GM18867 (cell line): ENCODE results near the gene WEE2.
A peak's percentile ranks its signal among the peaks of the same experiment; 100 is the strongest.

Experiments
- ATAC-seq: cut with Tn5 transposase; IDR thresholded peaks from one replicate; pipeline ENCODE4 v1.9.1; 2021; ENCODE audit warnings: mild to moderate bottlenecking, moderate library complexity; ENCODE audit not compliant: unreplicated experiment

Gene WEE2

DNA sequence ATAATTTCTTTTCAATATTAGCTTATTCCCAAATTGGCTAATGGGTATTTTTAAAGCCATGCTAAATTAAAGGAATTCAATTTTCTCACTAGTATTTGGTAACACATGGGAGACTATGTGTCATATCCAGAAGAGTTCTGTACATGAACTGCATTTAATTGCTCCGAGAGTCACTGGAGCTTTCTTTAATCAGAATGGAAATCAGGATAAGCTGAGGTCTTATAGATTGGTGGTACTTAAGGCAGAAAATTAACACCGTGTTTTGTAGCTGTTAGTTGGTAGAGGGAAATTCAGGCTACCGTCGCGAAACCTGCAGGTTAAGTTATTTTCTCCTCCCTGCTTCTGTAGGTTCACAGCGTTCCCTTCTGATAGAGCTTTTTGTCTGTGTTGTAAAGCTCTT lies at the start of gene WEE2:
TSS of gene WEE2 (plus strand) at position 3 of the 400 bp plus-strand sequence. CDS start 406 bp downstream, outside the sequence.
- ATAC-seq: no peak

DNA sequence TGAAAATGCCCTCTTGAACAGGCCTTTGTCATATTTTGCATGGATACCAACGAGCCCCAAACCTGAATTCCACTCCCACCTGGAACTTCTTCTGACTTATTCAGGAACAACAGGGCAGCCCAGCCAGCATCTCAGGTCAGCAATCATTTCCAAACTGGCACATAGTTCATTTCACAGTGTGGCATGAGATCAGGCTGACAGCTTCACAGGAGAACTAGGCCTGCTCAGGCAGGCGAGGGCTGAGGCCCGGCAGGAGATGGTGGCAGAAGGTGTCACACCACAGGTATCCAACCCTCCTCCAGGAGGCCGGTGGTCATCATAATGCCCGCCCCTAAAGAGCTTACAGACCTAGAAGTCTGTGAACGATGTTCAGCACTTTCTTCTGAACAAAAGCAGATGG lies 48.7 kb upstream of the WEE2 start:
- no peak for ATAC-seq

DNA sequence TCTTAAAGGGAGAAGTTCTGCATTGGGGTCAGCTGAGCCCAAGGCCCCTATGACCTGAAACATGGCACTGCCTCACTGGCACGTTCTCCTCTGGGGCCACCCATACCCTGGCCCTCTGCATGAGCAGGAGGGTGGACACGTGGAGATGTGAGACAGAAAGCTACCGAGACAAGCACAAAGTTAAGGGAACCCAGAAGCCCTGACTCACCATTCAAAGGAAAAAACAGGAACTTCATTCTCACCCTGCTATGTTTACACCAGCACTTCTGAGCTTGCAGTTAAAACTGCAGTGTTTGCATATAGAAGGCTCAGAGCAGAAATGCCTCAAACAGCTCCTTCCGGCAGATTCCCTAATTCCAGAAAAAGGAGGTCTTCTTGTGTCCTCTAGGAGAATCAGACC lies 47.9 kb upstream of the WEE2 start:
- ATAC-seq: no peak

DNA sequence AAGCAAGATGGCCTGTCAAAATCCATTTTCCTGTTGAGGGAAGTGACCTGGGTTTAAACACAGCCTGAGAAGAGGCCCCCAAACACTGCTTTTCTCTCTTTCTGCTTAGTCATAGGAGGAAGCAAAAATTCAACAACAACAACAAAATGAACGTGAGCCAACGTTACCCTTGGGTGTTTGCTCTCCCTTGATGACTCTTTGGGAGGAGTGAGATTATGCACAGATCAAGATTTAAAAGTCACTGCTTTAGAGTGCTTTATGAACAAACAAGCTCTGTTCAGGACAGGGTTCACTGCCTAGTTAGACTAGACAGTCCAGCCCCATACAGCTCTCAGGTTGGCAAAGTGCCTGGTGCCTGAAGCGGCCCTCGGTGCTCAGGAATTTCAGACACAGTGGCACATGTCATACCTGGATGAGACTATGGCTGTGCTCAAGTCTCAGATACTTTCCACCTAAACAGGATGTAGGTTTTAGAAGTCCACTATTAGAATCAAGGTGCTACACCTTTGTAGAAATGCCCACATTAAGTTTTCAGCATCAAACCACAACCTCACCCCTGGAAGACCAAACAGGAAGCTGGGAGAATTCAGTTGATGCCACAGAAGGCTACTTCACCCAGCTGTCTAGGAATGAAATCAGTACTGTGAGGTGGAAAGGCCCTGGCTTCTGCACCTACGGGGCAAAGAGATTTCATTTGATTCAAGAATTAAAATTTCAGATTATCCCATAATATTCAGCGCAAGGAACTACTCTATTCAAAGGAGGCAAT lies 44.9 kb upstream of the WEE2 start:
- ATAC-seq: no peak

DNA sequence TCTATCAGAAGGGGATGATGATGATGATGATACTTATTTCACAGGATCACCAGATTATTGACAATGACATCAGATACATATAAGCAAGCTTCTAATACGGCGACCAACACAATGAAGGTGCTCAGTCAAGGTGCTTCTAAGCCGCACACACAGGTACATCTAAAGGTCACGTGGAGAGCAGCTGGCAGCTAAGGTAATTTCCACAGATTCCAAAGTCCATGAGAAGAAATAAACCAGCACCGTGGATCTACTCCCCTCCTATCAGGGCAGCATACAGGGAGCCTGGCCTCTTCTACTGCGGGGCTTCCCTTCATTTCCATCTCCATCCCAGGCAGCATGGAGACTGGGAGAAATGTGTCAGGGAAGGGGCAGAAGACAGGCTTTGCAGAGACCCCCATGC lies 43.7 kb upstream of the WEE2 start:
- no peak for ATAC-seq

DNA sequence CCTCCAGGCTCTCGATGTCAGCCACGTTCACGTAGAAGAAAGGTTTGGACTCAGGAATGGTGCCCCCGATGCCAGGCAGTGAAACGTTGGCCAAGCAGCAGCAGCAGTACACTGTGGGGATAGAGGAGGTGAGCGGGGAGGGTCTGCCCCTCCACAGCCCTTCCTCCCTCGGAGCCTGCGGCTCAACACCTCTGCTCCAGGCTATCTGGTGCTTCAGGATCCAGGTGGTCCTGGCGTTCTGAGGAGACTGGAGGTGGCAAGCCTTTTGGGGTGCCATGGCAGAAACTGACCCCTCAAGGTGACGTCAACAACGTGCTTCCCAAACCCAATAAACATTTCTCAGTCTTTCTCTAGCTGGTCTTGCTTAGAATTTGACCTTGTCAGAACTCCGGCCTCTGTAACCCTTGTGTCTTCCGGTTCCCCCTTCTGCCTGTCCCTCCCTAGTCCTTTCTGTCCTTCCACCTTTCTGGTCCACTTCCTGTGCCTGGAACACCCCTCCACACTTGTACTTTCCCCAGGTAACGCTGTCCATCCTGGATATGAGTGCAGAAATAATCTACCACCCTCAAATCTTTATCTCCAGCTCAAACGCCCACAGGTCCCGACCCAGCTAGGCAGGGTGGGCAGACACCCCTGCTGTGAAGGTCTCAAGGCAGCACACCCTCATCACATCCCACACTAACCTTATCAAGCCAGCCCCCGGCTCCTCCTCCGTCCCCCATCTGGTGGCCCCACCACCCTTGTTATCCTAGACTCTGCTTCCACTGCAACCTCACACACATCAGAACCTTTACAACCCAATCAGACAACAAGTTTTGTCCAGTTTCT lies 42.7 kb upstream of the WEE2 start:
- ATAC-seq: no peak

DNA sequence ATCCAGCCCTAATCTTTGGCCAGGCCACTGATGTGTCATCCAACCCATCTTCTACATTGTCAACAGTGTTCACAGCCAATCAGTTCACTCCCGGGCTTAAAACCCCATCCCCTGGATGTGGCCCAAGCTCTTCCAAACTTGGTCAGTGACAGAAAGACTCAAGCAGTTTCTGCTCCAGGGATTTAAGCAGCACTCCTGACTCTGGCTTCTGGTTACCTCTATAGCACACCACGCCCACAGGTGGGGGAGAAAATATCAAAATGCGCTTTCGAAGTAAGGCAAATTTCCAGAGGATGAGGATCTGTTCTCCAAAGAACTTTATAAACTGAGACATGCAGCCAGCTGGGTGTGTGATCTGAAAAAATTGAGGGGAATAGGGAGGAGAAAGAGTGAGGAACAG lies 42.1 kb upstream of the WEE2 start:
- no peak for ATAC-seq

DNA sequence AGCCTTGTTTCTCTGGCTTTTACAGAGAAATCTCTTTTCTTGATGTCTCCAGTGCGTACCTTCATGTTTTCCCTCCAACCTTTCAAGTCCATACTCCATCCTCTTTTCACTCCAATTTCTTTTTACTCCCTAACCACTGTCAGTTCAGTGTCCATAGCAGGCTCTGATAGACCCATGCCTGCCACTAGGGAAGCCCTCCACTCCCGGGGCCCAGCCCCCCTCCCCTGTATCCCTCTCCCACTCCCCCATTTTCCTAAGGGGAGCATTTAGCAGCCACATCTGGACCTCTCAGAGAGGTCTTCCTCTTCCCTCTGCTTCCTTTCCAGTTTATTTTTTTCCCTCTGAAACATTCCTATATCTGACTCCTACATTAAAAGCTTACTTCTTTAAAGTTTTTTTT lies 39.3 kb upstream of the WEE2 start:
- ATAC-seq: no peak

DNA sequence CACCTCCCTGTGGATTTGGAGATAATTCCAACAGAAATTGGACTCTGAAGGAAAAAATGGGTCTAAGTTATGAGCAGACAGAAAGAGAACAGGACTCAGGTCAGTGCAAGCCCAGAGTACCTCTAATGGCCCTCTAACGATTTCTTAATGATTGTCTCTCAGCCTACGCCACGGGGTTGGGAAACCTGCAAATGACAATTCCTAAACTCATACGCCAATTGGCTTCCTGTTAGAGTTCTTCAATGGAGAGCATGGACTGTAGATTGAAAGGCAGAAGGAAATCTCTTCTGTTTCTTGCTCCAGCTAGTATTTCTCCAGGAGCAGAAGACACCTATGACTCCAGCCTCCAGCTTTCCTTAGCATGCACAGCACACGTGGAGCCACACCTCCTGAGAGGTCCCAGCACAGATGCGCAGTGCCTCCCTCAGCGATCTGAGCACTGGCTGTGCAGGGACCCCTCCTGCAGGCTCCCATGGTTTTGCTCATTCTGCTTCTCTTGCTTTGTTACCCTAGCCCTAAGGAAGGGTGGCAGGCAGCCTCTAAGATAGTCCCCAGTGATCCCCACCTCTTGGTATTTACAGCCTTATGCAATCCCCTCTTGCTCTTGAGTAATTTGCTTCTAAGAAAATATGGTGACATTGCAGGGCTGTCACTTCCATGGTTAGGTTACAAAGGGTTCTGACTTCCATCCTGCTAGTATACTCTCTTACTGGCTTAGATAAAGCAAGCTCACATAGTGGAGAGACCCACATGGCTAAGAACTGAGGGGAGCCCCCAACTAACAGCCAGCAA lies 36.3 kb upstream of the WEE2 start:
- no peak for ATAC-seq

DNA sequence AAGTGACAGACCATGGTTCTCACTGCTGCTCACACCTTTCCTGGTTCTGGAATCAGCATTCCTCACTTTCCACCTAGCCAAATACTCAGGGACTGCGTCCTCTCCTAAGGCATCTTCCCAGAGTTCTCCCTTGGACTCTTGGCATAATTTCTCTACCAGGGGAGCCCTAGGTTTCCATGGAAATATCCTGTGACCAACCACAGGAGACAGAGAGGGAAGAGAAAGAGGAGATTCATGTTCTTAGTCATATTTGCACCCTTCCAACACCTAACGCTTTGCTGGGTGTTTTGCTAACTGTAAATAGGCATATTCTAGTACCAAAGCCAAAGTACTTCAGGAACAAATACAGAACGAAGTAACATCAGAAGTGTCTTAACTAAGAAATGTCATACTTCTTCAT lies 34.8 kb upstream of the WEE2 start:
- no peak for ATAC-seq

DNA sequence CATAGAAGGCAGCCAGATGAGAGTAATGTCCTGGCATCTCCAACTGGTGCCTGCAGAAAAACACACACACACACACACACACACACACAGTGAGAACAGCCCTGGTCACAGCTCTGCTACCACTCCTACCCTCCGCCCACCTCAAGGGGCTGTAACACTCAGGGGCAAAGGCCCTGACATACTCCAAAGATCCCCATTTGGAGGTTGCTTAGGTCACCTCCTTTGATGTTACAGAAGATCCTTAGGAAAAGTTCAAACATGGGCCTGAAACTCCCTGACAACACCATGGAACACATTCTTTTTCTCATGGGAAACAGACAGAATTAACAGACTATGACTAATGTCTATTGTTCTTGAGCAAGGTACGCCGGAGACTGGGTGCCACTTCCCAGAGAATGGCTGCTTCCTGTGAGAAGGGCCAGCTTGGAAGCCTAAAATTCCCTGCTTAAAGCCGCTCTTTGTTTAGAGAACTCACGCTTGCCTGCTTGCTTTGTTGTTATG lies 33.9 kb upstream of the WEE2 start:
- no peak for ATAC-seq

DNA sequence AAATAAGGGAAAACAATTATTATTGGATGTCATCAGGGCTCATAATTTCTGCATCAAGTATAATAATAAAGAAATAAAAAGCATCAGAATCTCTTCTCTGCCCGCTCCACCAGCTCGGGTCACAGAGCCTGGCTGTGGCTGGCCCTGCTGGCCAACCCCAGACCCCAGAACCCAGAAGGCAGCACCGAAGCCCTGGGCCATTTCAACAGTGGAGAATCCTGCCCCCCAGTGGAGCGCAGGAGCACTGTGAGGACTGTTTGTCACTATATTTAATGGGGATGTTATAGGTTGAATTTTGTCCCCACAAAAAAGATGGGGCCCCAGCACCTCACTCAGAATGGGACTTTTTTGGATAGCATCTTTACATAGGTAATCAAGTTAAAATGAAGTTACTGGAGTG lies 33.5 kb upstream of the WEE2 start:
- no peak for ATAC-seq

DNA sequence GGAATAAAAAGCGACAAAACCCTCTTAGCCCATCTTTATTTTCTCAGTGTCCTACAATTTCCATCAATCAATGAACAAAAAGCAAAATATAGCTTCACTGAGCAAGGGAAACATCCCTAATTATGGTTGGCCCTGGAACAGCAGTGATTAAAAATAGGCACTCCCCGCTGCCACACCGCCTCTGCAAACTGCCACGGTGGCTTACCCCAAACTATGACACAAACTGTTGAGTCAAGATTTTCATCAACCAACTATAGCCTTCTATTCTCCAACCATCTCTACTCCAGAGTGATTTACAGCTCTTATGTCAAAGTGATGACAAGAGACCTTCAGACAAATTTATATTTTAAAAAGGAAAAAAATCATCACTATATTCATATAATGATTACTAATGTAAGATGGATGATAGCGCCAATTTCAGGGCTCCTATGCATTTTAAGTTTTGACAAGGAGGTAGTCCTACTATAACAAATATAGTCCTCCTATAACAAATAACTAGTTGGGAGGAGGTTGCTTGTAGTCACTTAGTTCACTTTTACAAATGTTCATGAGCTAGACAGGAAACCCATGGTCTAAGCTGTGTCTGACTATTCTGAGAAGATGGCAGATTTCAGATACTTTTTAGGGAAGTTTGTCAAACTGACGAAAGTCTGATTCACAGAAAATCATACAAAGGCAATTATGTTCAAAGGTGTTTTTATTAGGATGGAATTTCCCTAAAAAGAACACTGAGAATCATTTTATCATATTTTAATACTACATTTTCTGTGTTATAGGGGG lies 32.5 kb upstream of the WEE2 start:
- no peak for ATAC-seq

DNA sequence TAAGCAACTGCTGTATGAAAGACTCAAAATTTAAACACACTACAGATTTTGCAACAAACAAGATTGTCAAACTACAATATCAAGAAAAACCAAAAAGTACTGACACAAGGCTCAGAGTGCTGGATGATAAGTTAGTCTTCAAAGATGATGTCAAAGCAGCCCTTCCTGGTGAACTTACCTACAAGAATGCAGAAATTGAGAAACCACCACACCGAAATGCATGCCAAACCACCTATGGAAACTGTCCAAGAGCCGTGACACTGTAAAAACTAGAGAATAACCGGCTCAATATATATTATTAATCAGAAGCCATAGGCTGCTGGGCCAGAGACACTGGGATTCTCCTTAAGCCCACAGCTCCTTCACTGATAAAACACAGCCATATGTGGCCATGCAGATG lies 31.5 kb upstream of the WEE2 start:
- no peak for ATAC-seq

DNA sequence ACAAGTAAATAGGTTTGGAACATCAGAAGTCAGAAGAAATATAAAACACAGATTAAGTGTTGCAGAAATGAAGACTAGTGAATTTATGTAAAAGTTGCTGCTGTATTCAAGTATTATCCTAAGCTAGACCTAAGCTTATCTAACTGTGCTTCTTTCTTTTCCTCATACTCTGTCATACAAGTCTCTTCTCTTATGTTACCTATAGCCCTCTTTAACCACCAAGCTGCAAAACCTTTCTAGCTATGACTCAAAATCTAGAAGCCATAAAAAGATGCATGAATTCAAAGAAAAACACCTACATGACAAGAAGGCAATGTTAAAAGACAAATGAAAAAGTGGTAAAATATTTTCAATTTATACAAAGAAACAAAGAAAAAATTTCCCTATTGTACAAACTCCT lies 29.1 kb upstream of the WEE2 start:
- ATAC-seq: peak; percentile 44

DNA sequence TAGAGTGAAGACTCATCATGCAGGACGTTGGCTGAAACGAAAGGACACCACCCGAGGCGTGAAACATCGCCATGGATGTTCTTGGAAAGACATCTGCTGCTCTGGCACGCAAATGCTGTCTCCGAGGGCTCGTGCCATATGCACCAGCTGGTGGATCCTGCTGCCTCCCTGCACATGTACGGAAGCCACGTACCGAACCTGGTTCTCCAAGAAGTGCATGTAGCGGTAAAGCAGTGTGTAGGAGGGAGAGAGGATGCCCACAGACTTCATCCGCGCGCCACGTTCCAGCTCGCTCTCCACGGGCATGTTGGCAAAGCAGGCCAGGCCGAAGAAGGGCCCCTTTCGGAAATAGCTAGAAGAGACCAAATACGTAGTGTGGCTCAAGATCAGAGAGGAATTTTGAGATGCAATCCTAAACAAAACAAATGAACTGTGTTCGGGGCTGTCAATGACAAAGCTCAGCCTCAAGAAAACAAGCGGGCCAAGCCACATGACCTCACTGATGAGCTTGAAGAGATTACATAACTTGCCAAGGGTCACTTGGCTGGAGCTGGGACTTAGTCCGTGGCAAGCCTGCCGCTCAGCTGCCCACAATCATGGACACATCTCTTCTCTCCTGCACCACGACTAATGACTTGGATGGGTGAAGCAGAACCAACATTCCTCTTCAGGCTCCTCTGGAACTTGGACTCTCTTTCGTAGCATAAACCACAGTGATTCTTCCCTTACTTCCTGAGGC lies 22.7 kb upstream of the WEE2 start:
- ATAC-seq: no peak

DNA sequence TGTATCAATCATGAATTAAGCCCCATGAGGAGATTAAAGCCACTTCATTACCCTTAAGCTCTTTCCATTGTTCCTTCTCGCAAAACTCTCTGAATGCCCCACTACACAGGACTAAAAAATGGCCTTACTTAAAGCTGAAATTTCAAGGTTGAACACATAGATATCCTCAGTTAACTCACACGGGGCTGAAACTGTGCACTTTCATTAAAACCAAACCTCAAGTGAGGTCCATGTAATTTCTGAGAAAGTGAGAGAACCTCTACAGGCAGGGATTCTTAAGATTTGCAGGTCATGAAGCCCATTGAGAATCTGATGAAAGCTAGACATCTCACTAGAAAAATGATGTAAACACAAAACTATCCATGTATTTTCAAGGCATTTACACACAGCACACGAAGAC lies 22.1 kb upstream of the WEE2 start:
- no peak for ATAC-seq

DNA sequence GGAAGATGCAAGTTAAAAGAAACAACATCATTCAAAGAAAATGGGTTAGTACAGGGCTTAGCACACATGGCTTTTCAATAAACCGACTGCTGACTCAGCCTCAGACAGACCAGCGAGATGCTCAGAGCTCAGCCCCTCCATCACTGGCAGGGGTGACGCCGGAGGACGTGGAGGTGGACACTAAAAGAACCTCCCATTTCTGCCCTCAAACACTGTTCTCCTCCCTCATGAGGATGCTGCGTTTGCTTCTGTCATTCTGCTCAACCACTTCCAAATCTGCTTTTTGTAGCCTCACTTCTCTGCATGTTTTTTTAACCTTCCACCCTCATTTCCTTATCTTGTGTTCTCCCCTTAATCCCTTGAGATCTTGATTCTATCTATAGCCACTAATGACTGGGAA lies 21.5 kb upstream of the WEE2 start:
- no peak for ATAC-seq

DNA sequence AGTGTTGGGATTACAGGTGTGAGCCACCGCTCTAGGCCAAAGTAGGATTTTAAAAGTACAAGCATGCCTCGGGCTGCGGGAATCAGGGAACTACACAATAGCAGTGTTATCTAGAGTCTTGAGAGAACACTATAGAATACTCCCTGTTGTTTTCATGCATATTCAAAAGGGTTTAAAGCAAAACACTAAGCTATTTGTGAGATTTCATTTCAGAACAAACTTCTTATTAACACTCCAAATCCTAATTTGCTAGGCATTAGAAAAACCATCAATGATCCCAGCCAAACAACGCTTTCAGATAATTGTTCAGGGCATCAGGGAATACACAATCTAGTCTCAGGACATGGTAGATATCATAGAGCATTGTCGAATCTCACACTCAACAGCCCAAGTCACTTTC lies 20.1 kb upstream of the WEE2 start:
- ATAC-seq: no peak
